HG03442 (cell line): ENCODE results near the gene FKTN.
"Not testable (repeated sequence)": the region's sequence is repeated elsewhere in the genome, so short reads cannot be mapped to it uniquely, and the experiment has no call there.

Experiments used
- ATAC-seq: cut with Tn5 transposase; IDR thresholded peaks from one replicate; pipeline ENCODE4 v1.9.1; 2021; ENCODE audit warnings: mild to moderate bottlenecking, moderate library complexity; ENCODE audit not compliant: unreplicated experiment

Gene FKTN

GRCh38 chr9:105557804-105558610 lies at the start of gene FKTN:
FKTN (plus strand) TSS chr9:105558131; CDS start chr9:105575033, 16,902 bp downstream.
- peak; percentile 92 for ATAC-seq

GRCh38 chr9:105508530-105508929 lies 49.4 kb upstream of the FKTN start:
- ATAC-seq, result no peak

GRCh38 chr9:105510024-105510423 lies 47.9 kb upstream of the FKTN start:
- peak; percentile 75 for ATAC-seq

- no peak for ATAC-seq
These were observed 46.5 kb upstream of the FKTN start for GRCh38 chr9:105511446-105511845.

GRCh38 chr9:105515811-105516413 lies 42.0 kb upstream of the FKTN start:
- no peak for ATAC-seq

GRCh38 chr9:105519710-105520369 lies 38.1 kb upstream of the FKTN start:
- ATAC-seq, result peak; percentile 55

GRCh38 chr9:105520992-105521391 lies 36.9 kb upstream of the FKTN start:
- not testable (repeated sequence) for ATAC-seq

- peak; percentile 89 for ATAC-seq
These were observed 35.1 kb upstream of the FKTN start for GRCh38 chr9:105522618-105523385.

- no peak for ATAC-seq
These were observed 26.4 kb upstream of the FKTN start for GRCh38 chr9:105531530-105531929.

- peak; percentile 77 for ATAC-seq
These were observed 21.8 kb upstream of the FKTN start for GRCh38 chr9:105535920-105536668.

GRCh38 chr9:105539452-105539851 lies 18.5 kb upstream of the FKTN start:
- ATAC-seq, result no peak

- peak; percentile 99 for ATAC-seq
These were observed 16.1 kb upstream of the FKTN start for GRCh38 chr9:105541838-105542237.

- no peak for ATAC-seq
These were observed 3.9 kb upstream of the FKTN start for GRCh38 chr9:105554042-105554441.

- ATAC-seq, result no peak
These were observed 14.5 kb downstream of the FKTN start for GRCh38 chr9:105572455-105572854.

- not testable (repeated sequence) for ATAC-seq
These were observed 22.0 kb downstream of the FKTN start for GRCh38 chr9:105579952-105580351.

- not testable (repeated sequence) for ATAC-seq
These were observed 23.6 kb downstream of the FKTN start for GRCh38 chr9:105581550-105581949.

GRCh38 chr9:105593145-105593544 lies 35.2 kb downstream of the FKTN start:
- ATAC-seq, result no peak

GRCh38 chr9:105608721-105609598 lies 51.0 kb downstream of the FKTN start:
- ATAC-seq, result peak; percentile 66

- ATAC-seq, result no peak
These were observed 63.1 kb downstream of the FKTN start for GRCh38 chr9:105621001-105621400.
